Spleen (tissue), 7 donors: ENCODE results near the gene MIF.

Experiments
- POLR2A ChIP-seq, 3 donors: fragments of 450-650 bp; IDR thresholded peaks; one replicate each; pipeline ENCODE4 v1.5.1; 2017; ENCODE audit warnings: antibody characterized with exemption in 3 of 3, mild to moderate bottlenecking in 1 of 3
- POLR2AphosphoS5 ChIP-seq, 3 donors: sonication (generic); formaldehyde crosslinking; IDR thresholded peaks; one replicate each; pipeline ENCODE4 v1.5.1; 2017; ENCODE audit warnings: antibody characterized with exemption in 3 of 3
- TF ChIP-seq, protein P1 (sequence below), 11 experiments: fragments of 200-600 bp in 7 of 11; fragments of 450-650 bp in 4 of 11; sonication (generic) in 4 of 11; IDR thresholded peaks in 8 of 11; conservative IDR thresholded peaks in 3 of 11; 1 replicate in 7 of 11; 2 replicates in 4 of 11; pipeline versions ENCODE4 v1.4.0 to v1.8.0; 2016 to 2021; ENCODE audit warnings: antibody characterized with exemption in 11 of 11, inconsistent platforms in 4 of 11, mild to moderate bottlenecking in 1 of 11
- donor health status: DM: no; HTN: no; CAD: no; lungs with moderate emphysema.
- donor health status: DM: no; HTN: no; CAD: no.
- donor health status: DM: no; HTN: no; CAD: no.

DNA sequence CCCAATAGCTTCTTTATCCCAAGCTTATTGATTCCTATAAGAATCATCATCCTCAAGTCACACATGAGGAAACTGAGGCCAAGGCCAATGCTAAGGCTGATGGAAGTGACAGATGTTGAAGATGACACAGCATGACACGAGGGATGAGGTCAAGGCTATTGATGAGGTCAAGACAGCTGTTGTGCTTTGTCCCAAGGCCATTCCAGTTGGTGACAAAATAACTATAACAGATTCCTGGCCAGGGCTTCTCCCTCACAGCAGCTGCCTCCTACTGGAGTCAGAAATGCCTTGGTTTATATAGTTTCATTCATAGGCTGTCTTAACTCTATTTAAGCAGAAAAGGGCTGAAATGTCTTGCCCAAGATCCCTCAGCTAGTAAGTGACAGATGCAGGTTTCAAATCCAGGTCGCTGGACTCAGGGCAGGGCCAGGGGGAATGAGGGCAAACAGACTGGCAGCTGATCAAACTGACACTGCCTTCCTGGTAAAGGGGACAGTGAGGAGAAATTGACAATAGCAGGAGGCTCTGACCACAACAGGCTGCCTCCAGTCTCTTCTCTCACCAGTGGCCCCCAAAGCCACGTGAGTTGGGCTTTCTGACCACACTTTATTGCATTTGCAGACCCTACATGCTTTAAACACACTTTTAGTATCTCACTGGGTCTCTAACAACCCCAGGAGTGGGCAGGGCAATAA, 16.5 kb downstream of the MIF start:
- TF ChIP-seq, protein P1, sequence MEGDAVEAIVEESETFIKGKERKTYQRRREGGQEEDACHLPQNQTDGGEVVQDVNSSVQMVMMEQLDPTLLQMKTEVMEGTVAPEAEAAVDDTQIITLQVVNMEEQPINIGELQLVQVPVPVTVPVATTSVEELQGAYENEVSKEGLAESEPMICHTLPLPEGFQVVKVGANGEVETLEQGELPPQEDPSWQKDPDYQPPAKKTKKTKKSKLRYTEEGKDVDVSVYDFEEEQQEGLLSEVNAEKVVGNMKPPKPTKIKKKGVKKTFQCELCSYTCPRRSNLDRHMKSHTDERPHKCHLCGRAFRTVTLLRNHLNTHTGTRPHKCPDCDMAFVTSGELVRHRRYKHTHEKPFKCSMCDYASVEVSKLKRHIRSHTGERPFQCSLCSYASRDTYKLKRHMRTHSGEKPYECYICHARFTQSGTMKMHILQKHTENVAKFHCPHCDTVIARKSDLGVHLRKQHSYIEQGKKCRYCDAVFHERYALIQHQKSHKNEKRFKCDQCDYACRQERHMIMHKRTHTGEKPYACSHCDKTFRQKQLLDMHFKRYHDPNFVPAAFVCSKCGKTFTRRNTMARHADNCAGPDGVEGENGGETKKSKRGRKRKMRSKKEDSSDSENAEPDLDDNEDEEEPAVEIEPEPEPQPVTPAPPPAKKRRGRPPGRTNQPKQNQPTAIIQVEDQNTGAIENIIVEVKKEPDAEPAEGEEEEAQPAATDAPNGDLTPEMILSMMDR (IDR thresholded peaks at IDR 0.05 in 8 of 11, conservative IDR thresholded peaks at IDR 0.05 in 3 of 11) = no peak
- no peak for TF ChIP-seq POLR2A (IDR thresholded peaks at IDR 0.05)
- no peak for TF ChIP-seq POLR2AphosphoS5 (IDR thresholded peaks at IDR 0.05)
